ENCODE data around the gene TNFRSF19. TPM values are rescaled to one million over a fixed set of nuclear protein-coding genes. Genes with fewer than 3 reads are reported as not detected.

Gene TNFRSF19
- total RNA-seq, 6 donors from 2014 or later = 7.8 to 23.5 (median 14.5) TPM

DNA sequence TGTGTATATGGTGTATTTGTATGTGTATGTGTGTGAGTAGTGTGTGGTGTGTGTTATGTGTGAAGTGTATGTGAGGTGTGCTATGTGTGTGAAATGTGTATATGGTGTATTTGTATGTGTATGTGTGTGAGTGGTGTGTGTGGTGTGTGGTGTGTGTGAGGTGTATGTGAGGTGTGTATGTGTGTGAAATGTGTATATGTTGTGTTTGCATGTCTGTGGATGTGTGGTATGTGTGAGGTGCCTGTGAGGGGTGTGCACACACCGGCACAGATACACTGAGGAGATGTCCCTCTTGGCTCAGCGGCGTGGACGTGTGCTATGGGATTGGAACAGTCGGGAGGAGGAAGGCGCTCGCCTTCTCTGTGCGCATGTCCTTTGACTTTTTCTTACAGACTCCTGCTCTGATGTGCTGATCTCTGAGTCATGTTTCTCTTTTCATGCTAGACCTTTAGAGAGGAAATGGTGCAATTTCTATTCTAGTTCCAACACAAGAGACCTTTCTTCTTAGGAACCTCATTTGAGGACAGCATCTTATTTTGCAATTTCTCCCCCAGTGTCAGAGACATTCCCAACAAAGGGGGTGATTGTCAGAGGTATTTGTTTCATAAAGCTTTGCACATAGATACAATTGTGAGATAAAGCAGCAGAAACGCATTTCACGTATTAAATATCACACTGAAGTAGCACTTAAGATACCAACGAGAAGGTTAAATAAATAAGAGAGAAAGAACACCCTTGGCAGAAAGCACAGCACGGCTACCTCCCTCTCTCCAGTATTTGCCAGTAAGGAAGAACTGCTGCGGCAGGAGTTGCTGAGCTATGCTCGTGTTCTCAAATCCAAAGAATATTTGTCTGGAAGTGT is 11.3 kb upstream of the TNFRSF19 start:
- Histone ChIP-seq H3K27me3 (no peaks in the 10 kb centered on the region), H3K27ac (peak overlapping the region; percentile 56 to 88 (median 64)), H3K9me3 (no peaks in the 10 kb centered on the region), H3K4me1 (peaks cover 0 to 6% (median 0%) of the 10 kb centered on the region in 4 donors), H3K36me3 (no peaks in the 10 kb centered on the region), H3K4me3 (peak overlapping the region in 1 of 4 donors; percentile 14)
- TF ChIP-seq EP300 (IDR thresholded peaks at IDR 0.05) (peak in 2 of 4 donors; percentile 13 to 64), POLR2AphosphoS5 (IDR thresholded peaks at IDR 0.05) (peak; percentile 4 to 41), POLR2A (IDR thresholded peaks at IDR 0.05) (no peak)
- TF ChIP-seq, protein P1, sequence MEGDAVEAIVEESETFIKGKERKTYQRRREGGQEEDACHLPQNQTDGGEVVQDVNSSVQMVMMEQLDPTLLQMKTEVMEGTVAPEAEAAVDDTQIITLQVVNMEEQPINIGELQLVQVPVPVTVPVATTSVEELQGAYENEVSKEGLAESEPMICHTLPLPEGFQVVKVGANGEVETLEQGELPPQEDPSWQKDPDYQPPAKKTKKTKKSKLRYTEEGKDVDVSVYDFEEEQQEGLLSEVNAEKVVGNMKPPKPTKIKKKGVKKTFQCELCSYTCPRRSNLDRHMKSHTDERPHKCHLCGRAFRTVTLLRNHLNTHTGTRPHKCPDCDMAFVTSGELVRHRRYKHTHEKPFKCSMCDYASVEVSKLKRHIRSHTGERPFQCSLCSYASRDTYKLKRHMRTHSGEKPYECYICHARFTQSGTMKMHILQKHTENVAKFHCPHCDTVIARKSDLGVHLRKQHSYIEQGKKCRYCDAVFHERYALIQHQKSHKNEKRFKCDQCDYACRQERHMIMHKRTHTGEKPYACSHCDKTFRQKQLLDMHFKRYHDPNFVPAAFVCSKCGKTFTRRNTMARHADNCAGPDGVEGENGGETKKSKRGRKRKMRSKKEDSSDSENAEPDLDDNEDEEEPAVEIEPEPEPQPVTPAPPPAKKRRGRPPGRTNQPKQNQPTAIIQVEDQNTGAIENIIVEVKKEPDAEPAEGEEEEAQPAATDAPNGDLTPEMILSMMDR (IDR thresholded peaks at IDR 0.05) = no peak
- DNase-seq (peak in 1 of 2 donors; percentile 73), ATAC-seq (ENCODE audit: low FRiP score in 2 of 2) (peak; percentile 88 to 89)
- 31 to 35% methylated on average over 14 of the region's 14 CpGs for WGBS, 2 donors

DNA sequence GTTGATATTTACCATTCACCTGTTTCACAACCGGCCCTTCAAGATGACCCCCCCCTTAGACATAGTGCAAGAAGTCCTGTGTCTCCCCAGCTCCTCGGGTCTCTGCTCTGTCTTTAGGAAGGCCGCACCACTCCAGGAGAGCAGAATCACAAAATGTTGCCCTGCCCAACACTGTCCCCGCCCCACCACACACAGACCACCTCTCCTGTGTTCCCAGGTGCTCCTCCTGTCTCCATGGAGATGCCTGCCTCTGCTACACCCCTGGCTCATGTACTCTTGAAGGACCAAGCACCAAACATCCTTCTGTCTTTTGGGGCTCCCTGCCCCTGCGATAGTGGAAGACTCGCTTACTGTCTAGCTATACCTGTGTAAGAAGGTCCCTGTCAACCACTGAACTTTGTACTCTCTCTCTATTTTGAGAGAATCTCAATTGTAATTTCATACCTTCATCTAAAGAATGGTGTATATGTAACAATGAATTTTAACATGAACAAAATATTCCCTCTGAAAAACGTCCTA is 9.6 kb upstream of the TNFRSF19 start:
- no peak overlapping the region for H3K4me3 ChIP-seq
- DNase-seq = no peak
- ATAC-seq (ENCODE audit: low FRiP score in 2 of 2) = no peak
- H3K27me3 ChIP-seq = no peaks in the 10 kb centered on the region
- no peaks in the 10 kb centered on the region for H3K9me3 ChIP-seq
- peak overlapping the region in 1 of 4 donors; percentile 88 for H3K27ac ChIP-seq
- H3K36me3 ChIP-seq = no peaks in the 10 kb centered on the region
- TF ChIP-seq POLR2A (IDR thresholded peaks at IDR 0.05) (no peak), EP300 (IDR thresholded peaks at IDR 0.05) (no peak), POLR2AphosphoS5 (IDR thresholded peaks at IDR 0.05) (no peak)
- TF ChIP-seq, protein P1 (IDR thresholded peaks at IDR 0.05) = no peak
- H3K4me1 ChIP-seq = peaks cover 0 to 6% (median 0%) of the 10 kb centered on the region in 4 donors
- 87 to 93% methylated on average over 7 of the region's 7 CpGs for WGBS, 2 donors

DNA sequence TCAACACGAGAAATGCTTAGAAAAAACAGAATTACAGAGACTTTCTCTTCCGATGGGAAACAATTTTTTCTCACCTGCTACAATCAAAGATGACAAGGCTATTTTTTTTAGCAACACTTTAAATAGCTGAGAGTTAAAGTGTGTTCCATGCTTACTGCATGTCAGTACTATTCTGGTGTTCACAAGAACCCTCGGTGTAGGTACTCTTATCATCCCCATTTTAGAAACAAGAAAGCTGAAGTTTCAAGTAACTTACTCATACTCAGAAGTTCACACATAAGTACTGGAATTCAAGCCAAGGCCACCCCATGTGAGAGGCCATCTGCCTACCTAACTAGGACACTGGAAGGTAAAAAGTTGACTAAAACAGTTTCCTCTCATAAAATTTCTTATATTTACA is 9.0 kb upstream of the TNFRSF19 start:
- Histone ChIP-seq H3K4me1 (peaks cover 0 to 6% (median 0%) of the 10 kb centered on the region in 4 donors), H3K36me3 (no peaks in the 10 kb centered on the region), H3K27ac (no peak overlapping the region), H3K9me3 (no peaks in the 10 kb centered on the region), H3K27me3 (no peaks in the 10 kb centered on the region), H3K4me3 (no peak overlapping the region)
- ATAC-seq (ENCODE audit: low FRiP score in 2 of 2) (no peak), DNase-seq (peak in 1 of 2 donors; percentile 47)
- 63 to 67% methylated on average over 3 of the region's 3 CpGs for WGBS, 2 donors
- TF ChIP-seq, protein P1 (IDR thresholded peaks at IDR 0.05) = no peak
- no peak for TF ChIP-seq POLR2A (IDR thresholded peaks at IDR 0.05)
- peak in 1 of 4 donors; percentile 63 for TF ChIP-seq EP300 (IDR thresholded peaks at IDR 0.05)

DNA sequence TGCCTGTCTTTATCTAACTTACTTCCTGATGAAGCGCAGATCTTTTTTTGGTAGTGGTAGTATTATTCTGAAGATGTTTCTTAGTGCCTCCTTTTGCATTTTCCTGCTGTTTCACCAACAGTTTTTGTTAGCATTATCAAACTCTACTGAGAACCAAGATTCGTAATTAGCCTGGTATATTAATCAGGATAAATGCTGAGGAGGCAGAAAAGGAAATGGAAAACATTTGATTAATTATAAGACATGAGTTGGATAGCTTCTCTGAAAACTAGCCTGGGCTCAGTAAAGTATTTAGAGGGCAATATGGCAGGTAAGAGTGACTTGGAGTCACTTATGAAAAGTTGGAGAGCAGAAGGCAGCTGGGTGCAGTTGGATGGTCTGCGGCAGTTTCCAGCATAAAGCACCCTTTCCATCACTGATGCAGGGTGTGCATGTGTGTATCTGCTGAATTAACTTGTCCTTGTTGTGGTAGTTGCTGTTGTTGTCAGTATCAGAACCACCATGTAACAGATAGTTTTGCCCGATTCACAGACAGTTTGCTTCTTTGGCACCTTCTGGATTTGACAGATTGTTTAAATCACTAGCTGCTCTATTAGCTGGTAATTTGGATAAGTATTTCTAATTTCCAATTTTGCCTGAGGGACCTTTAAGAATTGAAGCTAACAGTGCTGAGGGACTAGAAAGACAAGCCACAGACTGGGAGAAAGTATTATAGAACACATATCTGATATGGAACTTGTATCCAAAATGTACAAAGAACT is 6.9 kb upstream of the TNFRSF19 start:
- WGBS, 2 donors = 78 to 83% methylated on average over 4 of the region's 4 CpGs
- ATAC-seq (ENCODE audit: low FRiP score in 2 of 2) (no peak), DNase-seq (no peak)

More for the DNA sequence above, 6.9 kb upstream of the TNFRSF19 start:
- Histone ChIP-seq H3K9me3 (no peaks in the 10 kb centered on the region), H3K27ac (no peak overlapping the region), H3K4me3 (no peak overlapping the region), H3K36me3 (no peaks in the 10 kb centered on the region), H3K27me3 (no peaks in the 10 kb centered on the region), H3K4me1 (peaks cover 0 to 6% (median 0%) of the 10 kb centered on the region in 4 donors)
- no peak for TF ChIP-seq POLR2AphosphoS5 (IDR thresholded peaks at IDR 0.05)
- TF ChIP-seq POLR2A (IDR thresholded peaks at IDR 0.05) = no peak
- TF ChIP-seq, protein P1 (IDR thresholded peaks at IDR 0.05) = no peak
- TF ChIP-seq EP300 (IDR thresholded peaks at IDR 0.05) = no peak
